Measurements from ENCODE around the gene LYSMD4. TPM values are rescaled to one million over a fixed set of nuclear protein-coding genes. Genes with fewer than 3 reads are reported as not detected.
"Not testable (repeated sequence)": the region's sequence is repeated elsewhere in the genome, so short reads cannot be mapped to it uniquely, and the experiment has no call there.

The LYSMD4 gene
- total RNA-seq, 1 donor from 2014 or later: 49.8 TPM

- Mint-ChIP-seq H3K27ac (ENCODE audit: unreplicated experiment) (no peak overlapping the region), H3K36me3 (ENCODE audit: unreplicated experiment) (no peaks in the 10 kb centered on the region), H3K4me1 (ENCODE audit: low read depth, unreplicated experiment) (peaks cover 40% of the 10 kb centered on the region), H3K4me3 (ENCODE audit: unreplicated experiment) (peak overlapping the region; percentile 8), H3K9me3 (ENCODE audit: unreplicated experiment) (no peaks in the 10 kb centered on the region), H3K27me3 (ENCODE audit: unreplicated experiment) (peaks cover 2% of the 10 kb centered on the region)
- TF ChIP-seq, protein P1, sequence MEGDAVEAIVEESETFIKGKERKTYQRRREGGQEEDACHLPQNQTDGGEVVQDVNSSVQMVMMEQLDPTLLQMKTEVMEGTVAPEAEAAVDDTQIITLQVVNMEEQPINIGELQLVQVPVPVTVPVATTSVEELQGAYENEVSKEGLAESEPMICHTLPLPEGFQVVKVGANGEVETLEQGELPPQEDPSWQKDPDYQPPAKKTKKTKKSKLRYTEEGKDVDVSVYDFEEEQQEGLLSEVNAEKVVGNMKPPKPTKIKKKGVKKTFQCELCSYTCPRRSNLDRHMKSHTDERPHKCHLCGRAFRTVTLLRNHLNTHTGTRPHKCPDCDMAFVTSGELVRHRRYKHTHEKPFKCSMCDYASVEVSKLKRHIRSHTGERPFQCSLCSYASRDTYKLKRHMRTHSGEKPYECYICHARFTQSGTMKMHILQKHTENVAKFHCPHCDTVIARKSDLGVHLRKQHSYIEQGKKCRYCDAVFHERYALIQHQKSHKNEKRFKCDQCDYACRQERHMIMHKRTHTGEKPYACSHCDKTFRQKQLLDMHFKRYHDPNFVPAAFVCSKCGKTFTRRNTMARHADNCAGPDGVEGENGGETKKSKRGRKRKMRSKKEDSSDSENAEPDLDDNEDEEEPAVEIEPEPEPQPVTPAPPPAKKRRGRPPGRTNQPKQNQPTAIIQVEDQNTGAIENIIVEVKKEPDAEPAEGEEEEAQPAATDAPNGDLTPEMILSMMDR (IDR thresholded peaks at IDR 0.05; ENCODE audit: partially characterized antibody, unreplicated experiment): no peak
- DNase-seq: no peak
Observed at GRCh38 chr15:99762288-99762687, 29.1 kb upstream of the LYSMD4 start.

GRCh38 chr15:99755692-99756409 lies 22.6 kb upstream of the LYSMD4 start:
- peaks cover 5% of the 10 kb centered on the region for H3K36me3 Mint-ChIP-seq (ENCODE audit: unreplicated experiment)
- peak; percentile 43 for DNase-seq
- peak overlapping the region; percentile 12 for H3K27ac Mint-ChIP-seq (ENCODE audit: unreplicated experiment)
- TF ChIP-seq, protein P1 (IDR thresholded peaks at IDR 0.05; ENCODE audit: partially characterized antibody, unreplicated experiment): peak; percentile 70
- no peak overlapping the region for H3K4me3 Mint-ChIP-seq (ENCODE audit: unreplicated experiment)
- H3K9me3 Mint-ChIP-seq (ENCODE audit: unreplicated experiment): peaks cover 7% of the 10 kb centered on the region
- H3K27me3 Mint-ChIP-seq (ENCODE audit: unreplicated experiment): peaks cover 8% of the 10 kb centered on the region
- H3K4me1 Mint-ChIP-seq (ENCODE audit: low read depth, unreplicated experiment): peaks cover 44% of the 10 kb centered on the region

- TF ChIP-seq, protein P1 (IDR thresholded peaks at IDR 0.05; ENCODE audit: partially characterized antibody, unreplicated experiment): no peak
- Mint-ChIP-seq H3K36me3 (ENCODE audit: unreplicated experiment) (peaks cover 8% of the 10 kb centered on the region), H3K4me1 (ENCODE audit: low read depth, unreplicated experiment) (peaks cover 27% of the 10 kb centered on the region), H3K27me3 (ENCODE audit: unreplicated experiment) (peaks cover 6% of the 10 kb centered on the region), H3K27ac (ENCODE audit: unreplicated experiment) (peak overlapping the region; percentile 94), H3K9me3 (ENCODE audit: unreplicated experiment) (peaks cover 11% of the 10 kb centered on the region), H3K4me3 (ENCODE audit: unreplicated experiment) (peak overlapping the region; percentile 63)
- DNase-seq: peak; percentile 24
Observed at GRCh38 chr15:99753066-99753465, 19.8 kb upstream of the LYSMD4 start.

DNA sequence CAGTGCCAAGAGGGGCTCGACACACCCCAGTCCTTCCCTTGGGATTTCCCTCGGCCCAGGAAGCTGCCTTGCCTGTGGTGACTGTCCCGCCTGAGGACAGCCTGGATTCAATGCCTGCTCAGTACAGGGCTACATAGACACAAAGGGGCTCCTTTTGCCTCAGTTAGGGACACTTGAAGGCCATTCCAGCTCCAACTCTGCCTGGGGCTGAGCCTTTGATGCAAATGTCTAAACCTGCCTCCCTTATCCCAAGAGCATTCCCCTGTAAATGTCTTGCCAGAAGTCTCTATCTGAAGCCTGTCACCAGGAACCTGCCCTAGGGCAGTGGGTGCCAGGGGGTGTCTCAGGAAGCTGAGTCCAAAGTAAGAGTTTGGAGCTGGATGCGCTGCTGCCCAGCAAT lies 19.3 kb upstream of the LYSMD4 start:
- H3K27me3 Mint-ChIP-seq (ENCODE audit: unreplicated experiment): peaks cover 6% of the 10 kb centered on the region
- peaks cover 10% of the 10 kb centered on the region for H3K36me3 Mint-ChIP-seq (ENCODE audit: unreplicated experiment)
- peaks cover 11% of the 10 kb centered on the region for H3K9me3 Mint-ChIP-seq (ENCODE audit: unreplicated experiment)
- TF ChIP-seq, protein P1 (IDR thresholded peaks at IDR 0.05; ENCODE audit: partially characterized antibody, unreplicated experiment): no peak
- H3K27ac Mint-ChIP-seq (ENCODE audit: unreplicated experiment): peak overlapping the region; percentile 94
- no peak for DNase-seq
- H3K4me3 Mint-ChIP-seq (ENCODE audit: unreplicated experiment): no peak overlapping the region
- H3K4me1 Mint-ChIP-seq (ENCODE audit: low read depth, unreplicated experiment): peaks cover 26% of the 10 kb centered on the region

GRCh38 chr15:99750326-99750725 lies 17.1 kb upstream of the LYSMD4 start:
- H3K27ac Mint-ChIP-seq (ENCODE audit: unreplicated experiment); H3K27me3 Mint-ChIP-seq (ENCODE audit: unreplicated experiment); DNase-seq; H3K36me3 Mint-ChIP-seq (ENCODE audit: unreplicated experiment); H3K4me3 Mint-ChIP-seq (ENCODE audit: unreplicated experiment): not testable (repeated sequence)
- peaks cover 13% of the 10 kb centered on the region for H3K9me3 Mint-ChIP-seq (ENCODE audit: unreplicated experiment)
- H3K4me1 Mint-ChIP-seq (ENCODE audit: low read depth, unreplicated experiment): peaks cover 26% of the 10 kb centered on the region

All from glutamatergic neuron (in vitro differentiated cells).